Measurements from ENCODE around the gene NDUFS6.

- TF ChIP-seq TAF1 (IDR thresholded peaks at IDR 0.05; ENCODE audit: borderline replicate concordance, low read depth, low read length) (no peak), POLR2A (IDR thresholded peaks at IDR 0.05; ENCODE audit: low read depth, low read length) (no peak)
These were observed 16.1 kb upstream of the NDUFS6 start for GRCh38 chr5:1785062-1785461.
